AG04449 (cell line): ENCODE data around the gene EIF2B2.

Experiments used
- CTCF ChIA-PET: fragments of 350-600 bp; formaldehyde crosslinking; extraction: SDS; loops from one replicate; lab custom pipeline; 2021; ENCODE audit warnings: antibody characterized with exemption; lab: Yijun Ruan, JAX
- POLR2A ChIA-PET: fragments of 400-600, 350-600 bp; formaldehyde crosslinking; extraction: SDS; loops from one replicate; lab custom pipeline; 2020; ENCODE audit warnings: antibody characterized with exemption, inconsistent platforms; lab: Yijun Ruan, JAX
- DNase-seq: peaks from one replicate; pipeline ENCODE4 v3.0.0-alpha.2; 2010; ENCODE audit warnings: low read depth, low spot score
- H3K4me3 ChIP-seq: 2 replicates; pipeline ENCODE4 v1.5.1; 2011; ENCODE audit warnings: low read depth, mild to moderate bottlenecking, control low read depth, low read length
- TF ChIP-seq, protein P1 (sequence below): IDR thresholded peaks from one replicate; pipeline ENCODE4 v1.5.1; 2011; ENCODE audit warnings: mild to moderate bottlenecking, moderate library complexity, low read length, control low read depth, inconsistent platforms; ENCODE audit not compliant: insufficient read depth; ENCODE audit errors: missing control alignments

EIF2B2 gene

DNA sequence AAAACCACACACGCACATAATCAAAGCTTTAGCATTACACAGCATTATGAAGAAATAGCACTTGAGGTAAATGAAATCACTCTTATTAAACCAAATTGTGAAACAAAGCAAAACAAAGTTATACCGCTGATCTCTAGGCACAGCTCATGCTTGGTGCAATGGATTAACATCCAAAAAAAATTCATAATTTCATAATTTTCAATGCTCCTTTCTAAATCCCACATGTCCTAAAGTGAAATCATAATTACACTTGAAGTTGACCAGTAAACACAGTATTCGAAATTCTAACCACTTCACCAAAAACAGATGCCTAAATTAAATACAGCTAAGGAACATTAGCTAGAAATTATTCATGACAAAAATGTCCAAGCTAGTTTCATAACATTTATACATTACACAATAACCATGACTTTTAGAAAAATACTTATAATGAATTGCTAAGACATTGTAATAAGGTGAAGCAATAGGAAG is 47.0 kb downstream of the EIF2B2 start:
- ChIA-PET CTCF (interaction anchor here (0.9 to 1.9 kb wide), 6 partner anchors 12 to 139 kb away, joined by 3 to 9 read pairs (median 3); no protein-coding TSS in a partner anchor), POLR2A (no interaction called here)
- no peak for DNase-seq
- no peak overlapping the region for H3K4me3 ChIP-seq
- TF ChIP-seq, protein P1, sequence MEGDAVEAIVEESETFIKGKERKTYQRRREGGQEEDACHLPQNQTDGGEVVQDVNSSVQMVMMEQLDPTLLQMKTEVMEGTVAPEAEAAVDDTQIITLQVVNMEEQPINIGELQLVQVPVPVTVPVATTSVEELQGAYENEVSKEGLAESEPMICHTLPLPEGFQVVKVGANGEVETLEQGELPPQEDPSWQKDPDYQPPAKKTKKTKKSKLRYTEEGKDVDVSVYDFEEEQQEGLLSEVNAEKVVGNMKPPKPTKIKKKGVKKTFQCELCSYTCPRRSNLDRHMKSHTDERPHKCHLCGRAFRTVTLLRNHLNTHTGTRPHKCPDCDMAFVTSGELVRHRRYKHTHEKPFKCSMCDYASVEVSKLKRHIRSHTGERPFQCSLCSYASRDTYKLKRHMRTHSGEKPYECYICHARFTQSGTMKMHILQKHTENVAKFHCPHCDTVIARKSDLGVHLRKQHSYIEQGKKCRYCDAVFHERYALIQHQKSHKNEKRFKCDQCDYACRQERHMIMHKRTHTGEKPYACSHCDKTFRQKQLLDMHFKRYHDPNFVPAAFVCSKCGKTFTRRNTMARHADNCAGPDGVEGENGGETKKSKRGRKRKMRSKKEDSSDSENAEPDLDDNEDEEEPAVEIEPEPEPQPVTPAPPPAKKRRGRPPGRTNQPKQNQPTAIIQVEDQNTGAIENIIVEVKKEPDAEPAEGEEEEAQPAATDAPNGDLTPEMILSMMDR, result no peak

DNA sequence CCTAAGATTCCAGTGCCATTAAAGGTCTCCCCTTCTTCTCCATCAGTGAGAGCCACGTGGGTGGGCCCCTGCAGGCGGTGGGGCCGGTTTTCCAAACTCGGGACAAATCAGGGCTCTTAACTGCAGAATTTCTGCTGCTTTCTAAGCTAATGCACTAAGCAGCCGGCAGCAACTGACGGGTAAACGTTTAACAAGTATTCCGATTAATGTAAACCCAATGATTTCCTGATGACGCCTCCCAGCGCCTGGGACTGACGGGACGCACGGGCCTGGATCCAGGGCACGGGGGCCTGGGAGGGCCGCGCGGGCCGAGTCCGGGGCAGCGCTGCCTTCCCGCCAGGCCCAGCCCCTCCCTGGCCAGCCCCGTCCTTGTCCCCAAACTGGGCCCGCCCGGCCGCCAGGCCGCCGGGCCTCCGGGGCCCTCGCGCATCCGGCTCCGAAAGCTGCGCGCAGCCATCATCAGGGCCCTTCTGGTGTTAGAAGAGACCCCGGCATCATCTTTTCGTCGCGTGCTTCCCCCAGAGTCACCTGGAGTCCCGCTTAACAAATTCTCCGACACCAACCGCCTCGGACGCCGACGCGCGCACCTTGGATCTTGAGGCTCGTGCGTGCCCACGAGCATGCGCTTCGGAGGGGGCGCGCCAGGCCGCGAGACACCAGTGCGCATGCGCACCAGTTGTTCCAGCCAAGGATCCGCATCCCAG is 48.3 kb downstream of the EIF2B2 start, which contains the start of gene MLH3:
Gene MLH3 (minus strand): TSS at position 616 of the 704 bp plus-strand sequence. CDS start 1,812 bp downstream, outside the sequence.
- peak within 1 kb of the TSS; percentile 60 for H3K4me3 ChIP-seq
- CTCF ChIA-PET, result interaction anchor here (0.6 to 1.2 kb wide), 6 partner anchors 12 to 603 kb away, joined by 3 to 5 read pairs (median 4); partner anchors contain the start of gene ACYP1
- DNase-seq, result no peak
- POLR2A ChIA-PET, result no interaction called here
- TF ChIP-seq, protein P1, result no peak

DNA sequence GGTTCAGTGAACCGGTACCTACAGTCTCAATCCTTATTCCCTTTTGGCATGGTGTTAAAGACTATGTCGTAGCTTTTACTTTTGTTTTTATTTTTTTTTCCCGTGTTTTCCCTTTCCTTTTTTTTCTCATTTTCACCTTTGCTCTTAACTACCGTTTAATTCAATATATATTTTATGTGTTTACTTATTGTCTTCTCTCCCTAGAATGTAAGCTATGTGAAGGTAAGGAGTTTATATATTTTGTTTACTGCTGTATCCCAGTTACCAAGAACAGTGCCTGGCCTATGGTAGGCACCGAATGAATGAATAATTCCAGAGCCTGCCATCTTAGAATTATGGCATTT is 48.8 kb downstream of the EIF2B2 start:
- TF ChIP-seq, protein P1, result no peak
- POLR2A ChIA-PET, result no interaction called here
- DNase-seq, result no peak
- peak overlapping the region; percentile 60 for H3K4me3 ChIP-seq
- CTCF ChIA-PET, result interaction anchor here (0.7 to 1.2 kb wide), 4 partner anchors 11 to 602 kb away, joined by 3 to 5 read pairs (median 4); partner anchors contain the start of gene ACYP1

DNA sequence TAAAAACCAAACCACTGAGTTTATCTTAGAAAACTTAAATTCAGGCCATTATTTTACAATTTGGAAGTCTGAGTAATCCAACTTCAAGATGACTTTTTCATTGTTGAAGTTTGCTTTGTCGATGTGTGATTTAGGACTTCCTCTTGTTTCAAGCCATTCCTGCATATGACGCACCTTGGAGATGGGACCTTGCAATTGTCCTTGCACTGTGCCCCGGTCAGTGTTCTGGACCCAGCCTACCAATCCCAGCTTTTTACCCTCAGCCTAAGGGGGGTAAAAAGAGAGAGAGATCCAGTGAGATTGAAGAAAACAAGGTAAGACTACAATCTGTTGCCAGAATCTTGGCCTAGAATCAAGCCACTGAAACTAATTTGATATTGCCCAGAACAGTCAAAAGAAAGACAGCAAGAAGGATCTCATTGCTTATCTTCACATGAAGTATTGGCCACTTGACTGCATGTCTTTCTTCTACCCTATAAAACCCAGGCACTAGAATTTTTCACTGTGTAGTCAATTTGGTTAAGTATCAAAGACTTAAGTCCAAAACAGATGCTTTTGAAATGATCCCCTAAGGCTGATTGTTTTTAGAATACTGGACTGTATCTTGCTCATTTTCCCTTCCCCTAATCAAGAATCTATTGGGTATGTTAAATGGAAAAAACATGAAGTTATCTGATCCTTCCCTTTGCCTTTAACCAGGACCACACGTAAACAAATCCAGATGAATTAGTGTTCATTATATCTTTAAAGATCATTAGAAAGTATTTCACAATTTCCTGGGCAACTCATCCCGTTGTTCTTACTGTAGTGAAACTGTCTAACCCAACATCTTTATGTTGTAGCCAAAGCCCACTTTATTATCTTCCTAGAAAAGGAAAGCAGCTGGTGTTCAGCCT is 50.9 kb downstream of the EIF2B2 start:
- TF ChIP-seq, protein P1, result no peak
- POLR2A ChIA-PET, result interaction anchor here (0.9 kb wide), 1 partner anchor 10 kb away, joined by 3 read pairs; the partner anchor contains the start of gene ACYP1
- CTCF ChIA-PET, result interaction anchor here (0.7 to 1.1 kb wide), 2 partner anchors 10 to 12 kb away, joined by 3 to 4 read pairs; partner anchors contain the start of gene ACYP1
- DNase-seq, result no peak
- H3K4me3 ChIP-seq, result no peak overlapping the region

DNA sequence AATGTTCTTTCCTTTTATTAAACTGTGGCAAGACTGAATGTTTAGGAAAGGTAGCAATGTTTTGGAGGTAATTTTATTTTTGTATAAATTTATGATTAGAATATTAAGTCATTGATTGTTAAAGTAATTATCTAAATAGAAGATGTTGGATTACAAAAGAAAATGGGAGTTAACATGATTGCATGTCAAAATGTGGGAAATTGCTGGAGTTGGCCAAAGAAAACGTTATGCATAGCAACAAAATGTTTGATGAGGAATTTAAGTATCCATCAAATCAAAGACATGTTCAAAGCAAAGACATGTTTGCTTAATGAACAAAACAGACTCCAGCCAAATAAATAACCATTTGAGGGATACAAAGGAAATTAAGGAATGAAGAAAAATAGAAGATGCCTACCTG is 51.7 kb downstream of the EIF2B2 start:
- H3K4me3 ChIP-seq, result no peak overlapping the region
- POLR2A ChIA-PET, result no interaction called here
- CTCF ChIA-PET, result interaction anchor here (0.7 kb wide), 1 partner anchor 10 kb away, joined by 3 read pairs; the partner anchor contains the start of gene ACYP1
- no peak for DNase-seq
- TF ChIP-seq, protein P1, result no peak
